ENCODE results near the gene TMEM141.

- no peak for TF ChIP-seq CTCF (IDR thresholded peaks at IDR 0.05 in 4 of 5, conservative IDR thresholded peaks at IDR 0.05 in 1 of 5)
- TF ChIP-seq POLR2A (IDR thresholded peaks at IDR 0.05): no peak
Observed at GRCh38 chr9:136775191-136775590, 16.0 kb upstream of the TMEM141 start.
